Colon (tissue), 2 donors: ENCODE data around the gene ITGA7.

Experiments
- FAIRE-seq: peaks from 2 replicates; lab custom pipeline; 2012; peaks lifted over from hg19 to GRCh38; lab: Jason Lieb, UNC
- donor health status: control.
- donor health status: control.

ITGA7 gene

DNA sequence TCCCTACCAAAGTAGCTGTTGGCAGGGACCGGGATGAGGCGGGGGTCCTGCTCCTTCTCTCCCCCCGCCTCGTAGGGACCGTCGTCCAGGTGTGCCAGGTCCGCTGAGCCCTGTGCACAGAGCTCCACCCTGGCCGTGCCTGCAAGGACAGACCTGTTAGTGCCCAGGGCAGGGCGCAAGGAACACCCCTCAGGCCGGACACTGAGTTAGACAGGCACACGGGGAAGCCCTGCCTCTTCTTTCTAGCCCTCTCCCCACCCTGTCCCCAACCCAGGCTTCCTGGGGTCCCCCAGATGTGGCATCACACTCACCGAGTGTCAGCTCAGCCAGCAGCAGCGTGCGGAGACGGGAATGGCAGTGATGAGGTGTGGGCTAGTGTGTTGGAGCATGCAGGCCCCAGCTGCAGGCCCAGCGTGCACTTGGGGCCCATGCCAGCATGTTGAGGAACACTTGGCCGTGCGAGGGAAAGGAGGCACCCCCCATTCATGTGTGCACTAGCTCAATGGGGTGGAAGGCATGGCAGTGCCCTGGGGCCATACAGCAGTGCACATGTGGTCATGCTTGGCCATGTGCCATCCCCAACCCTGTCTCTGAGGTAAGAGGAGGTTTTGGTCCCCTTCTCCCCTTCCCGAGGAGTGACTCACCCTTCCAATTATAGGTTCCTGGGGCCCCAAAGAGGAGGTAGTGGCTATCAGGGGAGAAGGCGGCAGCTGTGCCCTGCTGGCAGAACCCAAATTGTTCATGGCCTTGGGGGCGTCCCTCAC lies 7.3 kb downstream of the ITGA7 start:
- FAIRE-seq = no peak

GRCh38 chr12:55699471-55700055 lies 8.1 kb downstream of the ITGA7 start:
- no peak for FAIRE-seq

DNA sequence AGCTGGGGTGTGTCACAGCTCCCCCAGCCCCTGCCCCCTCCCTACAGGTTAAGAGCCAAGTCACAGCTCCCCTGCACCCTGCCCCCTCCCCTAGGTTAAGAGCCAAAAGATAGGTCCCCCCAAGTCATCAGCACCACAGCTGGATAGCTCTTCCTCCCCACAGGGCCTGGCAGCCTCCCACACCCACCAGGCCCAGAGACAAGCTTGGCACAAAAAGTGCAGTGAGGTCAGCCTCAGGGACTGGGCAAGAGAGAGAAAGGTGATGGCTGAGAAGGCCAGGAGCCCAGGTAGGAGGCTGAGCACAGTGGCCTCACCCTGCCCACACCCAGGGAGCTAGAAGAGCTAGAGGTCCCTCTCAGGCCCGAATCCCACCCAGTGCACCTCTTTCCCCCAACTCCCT lies 8.7 kb downstream of the ITGA7 start:
- no peak for FAIRE-seq

GRCh38 chr12:55698241-55698955 lies 9.3 kb downstream of the ITGA7 start:
- no peak for FAIRE-seq

- FAIRE-seq = no peak
Measured at GRCh38 chr12:55697686-55698085, 10.0 kb downstream of the ITGA7 start.

DNA sequence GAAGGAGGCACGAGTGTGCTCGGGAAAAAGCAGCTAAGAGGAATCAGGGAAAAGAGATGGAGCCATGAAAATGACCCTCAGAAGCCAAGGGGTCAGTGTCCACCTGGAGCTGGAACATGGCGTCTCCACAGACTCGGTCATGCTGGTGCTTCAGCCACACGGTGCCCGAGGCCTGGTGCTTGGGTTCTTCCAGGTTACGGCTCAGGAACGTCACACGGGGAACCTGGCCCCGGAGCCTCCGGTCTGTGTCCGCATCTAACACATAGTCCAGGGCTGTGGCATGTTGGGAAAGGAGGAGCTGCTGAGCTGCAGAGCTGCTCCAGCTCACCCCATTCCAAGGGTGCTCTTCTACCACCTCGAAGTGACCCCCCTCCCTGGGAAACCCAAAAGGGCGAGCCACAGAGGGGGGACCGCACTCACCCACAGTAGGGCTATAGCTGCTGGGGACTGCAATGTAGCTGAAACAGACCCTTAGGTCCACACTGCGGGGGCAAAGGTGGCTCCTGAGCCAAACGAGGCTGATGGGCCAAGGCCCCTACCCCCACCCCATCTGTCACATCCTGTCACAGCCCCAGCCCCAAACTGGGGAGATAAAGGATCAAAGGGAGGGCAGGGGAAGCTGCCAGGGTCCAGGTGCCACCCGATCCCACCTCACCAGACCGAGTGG lies 10.8 kb downstream of the ITGA7 start:
- no peak for FAIRE-seq

DNA sequence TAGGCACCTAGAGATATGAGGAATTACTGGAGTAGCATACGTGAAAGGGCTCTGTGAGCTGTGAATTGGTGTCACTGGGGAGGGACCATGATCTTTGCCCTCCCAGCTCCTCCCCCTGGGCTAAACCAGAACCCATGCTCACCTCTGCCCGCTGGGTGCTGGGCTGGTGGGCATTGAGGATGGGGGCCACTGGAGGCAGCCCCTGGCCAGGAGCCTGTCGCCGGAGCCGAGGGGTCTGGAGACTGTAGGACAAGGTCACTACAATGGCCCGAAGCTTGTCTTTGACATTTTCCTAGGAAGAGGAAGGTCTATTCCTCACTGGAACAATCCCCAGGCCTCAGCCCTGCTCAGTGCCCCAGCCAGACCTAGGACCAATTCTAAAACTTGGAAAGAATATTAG lies 11.6 kb downstream of the ITGA7 start:
- no peak for FAIRE-seq

- FAIRE-seq = no peak
Measured at GRCh38 chr12:55695349-55695748, 12.4 kb downstream of the ITGA7 start.

DNA sequence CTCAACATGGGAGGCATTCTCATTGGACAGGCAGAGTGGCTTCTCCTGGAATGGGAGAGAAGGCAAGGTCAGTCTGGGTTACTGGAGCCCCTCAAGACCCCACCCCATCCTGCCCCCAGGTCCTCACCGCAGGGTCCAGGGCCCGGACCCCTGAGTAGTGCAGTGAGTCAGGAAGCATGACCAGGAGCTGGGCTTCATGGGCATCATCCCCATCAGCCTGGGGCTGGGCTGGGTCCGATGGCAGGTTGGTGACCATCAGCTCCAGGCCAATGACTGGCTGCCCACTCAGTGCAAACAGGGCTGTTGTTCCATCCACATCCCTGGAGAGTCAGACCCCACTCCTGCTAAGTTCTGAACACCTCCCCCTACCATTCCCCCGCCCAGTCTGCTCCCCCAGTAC lies 13.1 kb downstream of the ITGA7 start:
- FAIRE-seq = no peak

- FAIRE-seq = no peak
Measured at GRCh38 chr12:55694188-55694515, 13.6 kb downstream of the ITGA7 start.

DNA sequence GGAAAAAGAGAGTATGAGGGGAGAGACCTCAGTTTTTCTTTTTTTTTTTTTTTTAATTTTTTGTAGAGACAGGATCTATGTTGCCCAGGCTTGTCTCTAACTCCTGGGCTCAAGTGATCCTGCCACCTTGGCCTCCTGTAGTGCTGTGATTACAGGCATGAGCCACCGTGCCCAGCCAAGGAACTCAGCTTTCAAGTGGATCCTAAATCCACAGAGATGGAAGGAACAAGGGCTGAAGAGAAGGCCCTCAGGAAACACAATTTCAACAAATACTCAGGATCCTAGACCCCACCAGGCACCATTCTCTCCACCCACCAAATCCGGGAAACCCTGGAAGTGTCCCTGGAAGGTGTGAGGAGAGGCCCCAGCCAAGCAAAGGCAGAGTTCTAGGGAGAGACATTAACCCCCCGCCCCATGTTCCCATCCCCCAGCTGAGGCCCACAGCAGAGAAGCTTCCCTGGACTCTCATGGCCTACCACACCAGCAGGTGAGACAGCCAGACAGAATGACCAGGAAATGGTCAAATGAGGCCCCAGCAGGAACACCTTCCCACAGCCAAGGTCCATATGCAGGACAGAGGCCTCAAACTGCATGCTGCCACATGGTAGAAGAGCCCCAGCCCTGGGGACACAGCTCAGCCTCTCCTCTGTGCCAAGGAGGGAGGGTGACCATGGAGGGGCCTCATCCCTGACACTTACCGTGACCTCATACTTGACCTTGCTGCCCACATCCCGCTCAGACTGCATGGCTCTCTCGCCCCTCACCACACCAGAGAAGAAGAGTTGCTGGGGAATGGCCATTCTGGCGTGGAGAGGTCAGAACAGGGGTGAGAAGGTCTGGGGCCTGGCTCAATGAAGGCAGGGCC lies 14.1 kb downstream of the ITGA7 start:
- no peak for FAIRE-seq

- no peak for FAIRE-seq
Measured at GRCh38 chr12:55692631-55693322, 14.9 kb downstream of the ITGA7 start.

DNA sequence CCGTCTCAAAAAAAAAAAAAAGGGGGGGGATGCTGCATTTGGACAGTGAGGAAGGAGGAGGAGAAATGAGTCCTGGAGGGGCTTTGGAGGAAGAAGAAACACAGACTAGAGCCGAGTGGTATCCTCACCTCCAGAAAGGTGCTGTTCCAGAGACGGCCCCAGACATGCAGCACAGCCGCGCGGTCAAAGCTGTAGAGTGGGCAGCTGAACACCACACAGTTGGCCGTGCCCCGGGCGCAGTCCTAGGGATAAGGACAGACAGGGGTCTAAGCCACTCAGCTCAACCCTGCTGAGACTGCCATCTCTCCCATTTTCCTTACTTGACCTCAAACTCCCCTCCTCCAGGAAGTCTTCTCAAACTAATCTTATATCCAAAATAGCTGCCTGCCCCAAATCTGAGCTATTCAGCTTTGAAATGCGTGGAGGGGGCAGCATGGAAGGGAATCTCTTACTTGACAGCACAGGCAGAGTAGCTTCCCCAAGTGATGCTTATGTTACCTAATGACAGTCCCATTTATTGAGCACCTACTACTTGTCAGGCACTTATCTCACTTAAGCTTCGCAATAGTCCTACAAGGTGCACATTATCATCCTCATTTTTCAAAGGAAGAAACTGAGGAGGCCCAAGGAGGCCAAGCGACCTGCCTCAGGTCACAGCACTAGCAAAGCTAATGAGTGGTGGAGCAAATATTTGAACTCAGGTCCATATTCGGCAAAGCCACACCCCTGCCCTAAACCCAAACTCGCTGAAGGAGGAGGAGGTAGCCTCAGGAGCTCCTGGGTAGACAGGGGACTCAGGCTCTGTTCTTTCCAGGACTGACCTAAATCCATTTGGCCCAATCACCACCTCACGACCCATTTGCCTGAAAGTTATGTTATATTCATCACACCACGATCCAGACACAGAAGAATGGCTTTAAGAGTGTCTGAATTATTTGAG lies 18.7 kb downstream of the ITGA7 start:
- FAIRE-seq = no peak

- FAIRE-seq = no peak
Measured at GRCh38 chr12:55687746-55688145, 20.0 kb downstream of the ITGA7 start.

DNA sequence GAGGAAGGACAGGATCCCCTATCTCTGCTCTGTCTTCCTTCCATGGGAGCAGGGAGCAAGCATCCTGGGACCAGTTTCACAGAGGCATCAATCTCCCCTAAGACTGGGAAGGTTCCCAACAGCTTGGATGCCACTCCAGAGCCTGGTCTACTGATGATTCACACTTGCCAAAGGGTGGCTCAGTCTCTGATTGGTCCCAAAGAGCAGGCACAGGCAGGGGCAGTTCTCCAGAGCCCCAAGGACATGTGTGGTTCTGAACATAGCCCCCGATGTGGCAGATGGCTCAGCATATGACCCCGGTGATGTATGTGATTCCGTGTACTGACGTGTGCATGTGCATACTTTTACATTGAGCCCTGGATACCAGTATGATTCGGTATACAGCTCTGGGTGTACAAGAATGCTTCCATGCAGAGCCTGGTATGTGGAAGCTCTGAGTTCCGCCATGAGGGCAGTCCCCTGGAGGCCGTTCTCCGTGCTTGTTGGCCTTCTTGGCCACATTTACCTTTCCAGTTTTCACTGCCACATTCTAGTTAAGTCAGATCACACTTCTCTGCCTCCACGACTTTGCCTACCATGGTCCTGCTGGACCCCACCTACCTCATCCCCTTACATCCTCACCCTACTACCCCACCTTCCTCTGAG lies 21.2 kb downstream of the ITGA7 start:
- FAIRE-seq = no peak

- FAIRE-seq = no peak
Measured at GRCh38 chr12:55685671-55686070, 22.0 kb downstream of the ITGA7 start.

GRCh38 chr12:55684761-55685370 lies 22.8 kb downstream of the ITGA7 start:
- FAIRE-seq = no peak

DNA sequence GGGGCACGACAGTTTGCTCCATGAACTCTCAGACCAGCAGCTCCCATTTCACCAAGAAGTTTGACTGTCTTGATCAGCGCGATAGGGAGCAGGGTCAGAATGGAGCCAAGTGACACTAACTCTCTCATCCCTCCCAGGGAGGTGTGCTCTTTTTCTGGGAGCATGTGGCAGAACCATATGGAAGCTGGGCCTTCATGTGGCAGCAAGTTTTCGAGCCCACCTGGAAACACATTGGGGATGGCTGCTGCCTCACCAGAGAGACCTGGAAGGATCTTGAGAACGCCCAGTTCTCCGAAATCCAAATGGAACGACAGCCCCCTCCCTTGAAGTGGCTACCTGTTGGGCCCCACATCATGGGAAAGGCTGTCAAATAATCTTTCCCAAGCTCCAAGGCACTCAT lies 24.0 kb downstream of the ITGA7 start:
- FAIRE-seq = no peak

GRCh38 chr12:55682087-55682796 lies 25.5 kb downstream of the ITGA7 start:
- FAIRE-seq = no peak
